ENCODE measurements around the gene SEC24B.

DNA sequence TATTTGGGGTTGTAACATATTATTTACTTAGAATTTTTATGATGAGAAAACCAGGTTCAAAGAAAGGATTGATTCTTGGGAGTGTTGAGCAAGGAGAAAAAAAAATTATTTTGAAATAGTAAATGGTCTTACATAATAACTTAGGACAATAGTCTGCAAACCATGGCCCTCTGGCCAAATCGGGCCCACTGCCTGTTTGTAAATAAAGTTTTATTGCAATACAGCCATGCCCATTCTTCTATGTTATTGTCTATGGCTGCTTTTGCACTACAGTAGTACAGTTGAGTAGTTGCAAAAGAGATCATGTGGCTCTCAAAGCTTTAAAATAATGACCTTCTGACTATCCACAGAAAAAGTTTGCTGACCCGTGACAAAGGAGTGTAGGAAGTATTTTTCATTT lies 63.3 kb downstream of the SEC24B start:
- no peak for TF ChIP-seq FOXA1 (IDR thresholded peaks at IDR 0.05)
- TF ChIP-seq FOXK2 (IDR thresholded peaks at IDR 0.05) = no peak
- no peak for TF ChIP-seq ARNT (IDR thresholded peaks at IDR 0.05)
- no peak for TF ChIP-seq SP1 (IDR thresholded peaks at IDR 0.05)
- TF ChIP-seq BHLHE40 (IDR thresholded peaks at IDR 0.05; ENCODE audit: borderline replicate concordance) = no peak
- no peak for TF ChIP-seq ZNF384 (IDR thresholded peaks at IDR 0.05)
- no peak for TF ChIP-seq FOXM1 (IDR thresholded peaks at IDR 0.05; ENCODE audit: borderline replicate concordance)

All from HEK293T (cell line).